GM12878 (cell line): ENCODE measurements around the gene SCARB2. TPM values are rescaled to one million over a fixed set of nuclear protein-coding genes. Genes with fewer than 3 reads are reported as not detected.

Experiments
- ATAC-seq: fragments of 200-7000 bp; cut with Tn5 transposase; 3 replicates; pipeline ENCODE4 v1.9.1; 2020; ENCODE audit warnings: mild to moderate bottlenecking, moderate library complexity
- BruUV-seq: library from RNA; stranded (reverse); fragments of 400-500 nt; replicated peaks from 2 replicates; lab custom pipeline; 2021; lab: Mats Ljungman, UMichigan
- CTCF ChIA-PET: fragments of 300-600 bp; sonication (Branson Sonifier 250); formaldehyde crosslinking; extraction: SDS; loops from one replicate; lab custom pipeline; 2021; ENCODE audit warnings: inconsistent platforms; lab: Yijun Ruan, JAX
- POLR2A ChIA-PET: fragments of 350-600 bp; formaldehyde crosslinking; extraction: SDS; loops from one replicate; lab custom pipeline; 2021; ENCODE audit warnings: inconsistent platforms; lab: Charles Lee
- RAD21 ChIA-PET: fragments of 300-600 bp; sonication (Branson Sonifier 250); formaldehyde crosslinking; loops from one replicate; lab custom pipeline; 2023; ENCODE audit warnings: antibody characterized with exemption; ENCODE audit not compliant: unreplicated experiment; lab: Charles Lee
- SMC1A ChIA-PET: fragments of 300-600 bp; sonication (Branson Sonifier 250); formaldehyde crosslinking; loops from one replicate; lab custom pipeline; 2023; ENCODE audit not compliant: unreplicated experiment, uncharacterized antibody; lab: Charles Lee
- DNase-seq: peaks from one replicate; pipeline ENCODE4 v3.0.0-alpha.2; 2011; ENCODE audit warnings: low read depth, low spot score
- FAIRE-seq: peaks from 3 replicates; lab custom pipeline; 2011; peaks lifted over from hg19 to GRCh38; lab: Jason Lieb, UNC
- H2AFZ ChIP-seq: 2 replicates; pipeline ENCODE4 v1.6.0; 2011; ENCODE audit warnings: low read depth, low read length, control low read depth; ENCODE audit not compliant: control insufficient read depth
- H3K27ac ChIP-seq: 2 replicates; pipeline ENCODE4 v1.5.1; 2011; ENCODE audit warnings: control low read depth; ENCODE audit not compliant: control insufficient read depth, insufficient read depth
- H3K27me3 ChIP-seq, 2 experiments: replicated peaks in 1 of 2; 2 replicates each; pipeline versions ENCODE4 v1.6.0 to v1.6.1; 2011; ENCODE audit warnings: low read length in 1 of 2; ENCODE audit not compliant: control insufficient read depth in 2 of 2, insufficient read depth in 2 of 2
- H3K36me3 ChIP-seq, 2 experiments: 2 replicates each; pipeline ENCODE4 v1.5.1; 2011; ENCODE audit warnings: low read length in 1 of 2; ENCODE audit not compliant: control insufficient read depth in 2 of 2, insufficient read depth in 2 of 2
- H3K4me1 ChIP-seq: 2 replicates; pipeline ENCODE4 v1.6.1; 2011; ENCODE audit warnings: mild to moderate bottlenecking, low read length, moderate library complexity, mixed read lengths; ENCODE audit not compliant: control insufficient read depth, insufficient read depth
- H3K4me2 ChIP-seq: 2 replicates; pipeline ENCODE4 v1.6.0; 2011; ENCODE audit warnings: control low read depth; ENCODE audit not compliant: control insufficient read depth, insufficient read depth
- H3K4me3 ChIP-seq: fragments of 200-600 bp; sonication (generic); 2 replicates; pipeline ENCODE4 v1.5.1; 2016
- H3K79me2 ChIP-seq: 2 replicates; pipeline ENCODE4 v1.6.0; 2011; ENCODE audit warnings: low read length; ENCODE audit not compliant: control insufficient read depth, insufficient read depth
- H3K9ac ChIP-seq: 2 replicates; pipeline ENCODE4 v1.8.0; 2011; ENCODE audit warnings: low read length, control low read depth, mixed read lengths; ENCODE audit not compliant: control insufficient read depth, insufficient read depth
- H3K9me3 ChIP-seq: replicated peaks from 3 replicates; pipeline ENCODE4 v1.5.1; 2011; ENCODE audit warnings: mild to moderate bottlenecking, low read length; ENCODE audit not compliant: control insufficient read depth, insufficient read depth
- H4K20me1 ChIP-seq: 2 replicates; pipeline ENCODE4 v1.6.0; 2011; ENCODE audit not compliant: control insufficient read depth, insufficient read depth
- BHLHE40 ChIP-seq, 2 experiments: fragments of 450-650 bp in 1 of 2; IDR thresholded peaks; 2 replicates each; pipeline ENCODE4 v1.6.1; 2011 to 2017; ENCODE audit warnings: low read depth in 2 of 2, borderline replicate concordance in 1 of 2, improper control_type of control experiment in 1 of 2, low read length in 1 of 2, mild to moderate bottlenecking in 1 of 2
- CHD4 ChIP-seq: fragments of 200-600 bp; sonication (generic); IDR thresholded peaks from 2 replicates; pipeline ENCODE4 v1.6.1; 2016; ENCODE audit warnings: mild to moderate bottlenecking
- DPF2 ChIP-seq: fragments of 450-650 bp; IDR thresholded peaks from 2 replicates; pipeline ENCODE4 v1.6.1; 2017; ENCODE audit warnings: mild to moderate bottlenecking
- EED ChIP-seq: sonication (generic); IDR thresholded peaks from 2 replicates; pipeline ENCODE4 v1.6.1; 2016; ENCODE audit warnings: antibody characterized with exemption, low read depth
- EGR1 ChIP-seq, 2 experiments: IDR thresholded peaks; 1 replicate in 1 of 2; 2 replicates in 1 of 2; pipeline ENCODE4 v1.6.1; 2011 to 2012; ENCODE audit warnings: low read depth in 2 of 2, low read length in 2 of 2, borderline replicate concordance in 1 of 2, mild to moderate bottlenecking in 1 of 2, moderate library complexity in 1 of 2
- FOXM1 ChIP-seq: IDR thresholded peaks from 2 replicates; pipeline ENCODE4 v1.6.1; 2012; ENCODE audit warnings: low read depth, mild to moderate bottlenecking, inconsistent platforms, low read length, moderate library complexity
- GATAD2B ChIP-seq: fragments of 450-650 bp; conservative IDR thresholded peaks from 2 replicates; pipeline ENCODE4 v1.6.1; 2017; ENCODE audit warnings: low read depth, mild to moderate bottlenecking, moderate library complexity
- HCFC1 ChIP-seq: fragments of 150-350 bp; IDR thresholded peaks from 2 replicates; pipeline ENCODE4 v1.6.1; 2014; ENCODE audit warnings: low read length
- IRF5 ChIP-seq: fragments of 450-650 bp; IDR thresholded peaks from 2 replicates; pipeline ENCODE4 v1.6.1; 2017; ENCODE audit warnings: borderline replicate concordance
- LARP7 ChIP-seq: fragments of 450-650 bp; IDR thresholded peaks from 2 replicates; pipeline ENCODE4 v1.6.1; 2017; ENCODE audit warnings: mild to moderate bottlenecking
- NFXL1 ChIP-seq: fragments of 450-650 bp; IDR thresholded peaks from 2 replicates; pipeline ENCODE4 v1.6.1; 2017; ENCODE audit warnings: antibody characterized with exemption, mild to moderate bottlenecking, borderline replicate concordance
- NRF1 ChIP-seq: conservative IDR thresholded peaks from 2 replicates; pipeline ENCODE4 v1.6.1; 2011; ENCODE audit warnings: mild to moderate bottlenecking, low read depth, low read length, improper control_type of control experiment
- RAD51 ChIP-seq: fragments of 450-650 bp; IDR thresholded peaks from 2 replicates; pipeline ENCODE4 v1.6.1; 2016; ENCODE audit warnings: moderate library complexity, mild to moderate bottlenecking, inconsistent platforms
- SKIL ChIP-seq: fragments of 450-650 bp; IDR thresholded peaks from 2 replicates; pipeline ENCODE4 v1.6.1; 2017; ENCODE audit warnings: mild to moderate bottlenecking, low read depth, inconsistent platforms; ENCODE audit not compliant: poor library complexity, severe bottlenecking
- SP1 ChIP-seq: IDR thresholded peaks from one replicate; pipeline ENCODE4 v1.6.1; 2011; ENCODE audit warnings: low read depth, low read length
- USF1 ChIP-seq: IDR thresholded peaks from 2 replicates; pipeline ENCODE4 v1.6.1; 2011; ENCODE audit warnings: borderline replicate concordance, low read depth, mild to moderate bottlenecking, moderate library complexity, mixed read lengths, low read length; ENCODE audit not compliant: insufficient read depth; ENCODE audit errors: extremely low read length
- ZZZ3 ChIP-seq: IDR thresholded peaks from 2 replicates; pipeline ENCODE4 v1.6.1; 2011; ENCODE audit warnings: low read depth; ENCODE audit not compliant: control insufficient read depth, insufficient read length
- WGBS: methylation state at CpG from one replicate; pipeline ENCODE4 v1.1.6; 2016; ENCODE audit warnings: low lambda C conversion rate; ENCODE audit not compliant: insufficient replicate concordance, insufficient coverage; ENCODE audit errors: missing lambda C conversion rate; 5-methylcytosine and 5-hydroxymethylcytosine counted together
- in situ Hi-C: fragments of 300-500 bp; cut with MboI; formaldehyde crosslinking; loops from 9 replicates; pipeline ENCODE4 v1.14.3; 2018; ENCODE audit warnings: mixed read lengths
- intact Hi-C: fragments of 100-400 bp; cut with micrococcal nuclease; formaldehyde crosslinking; loops from one replicate; pipeline ENCODE4 v1.14.2; 2022; ENCODE audit not compliant: unreplicated experiment
- polyA plus RNA-seq, 11 experiments: library from polyadenylated mRNA; depleted of rRNA in 4 of 11; unstranded in 6 of 11; stranded (reverse) in 5 of 11; fragments of >200 nt; fragmentation: Nextera tagmentation in 4 of 11; fragmentation: Illumina TruSeq in 1 of 11; extraction: Ambion mirVana in 4 of 11; extraction: Trizol in 1 of 11; gene quantifications; 1 replicate in 1 of 11; 2 replicates in 10 of 11; pipeline versions ENCODE4 v1.2.1 to v1.2.3, GENCODE V29; 2011 to 2016; ENCODE audit warnings: inconsistent platforms in 2 of 11, missing spikeins in 2 of 11, low read depth in 1 of 11
- total RNA-seq, 4 experiments: library from RNA; depleted of rRNA in 3 of 4; stranded (reverse); fragments of >200 nt in 3 of 4; fragmentation: Illumina TruSeq in 1 of 4; extraction: Trizol in 1 of 4; gene quantifications; 2 replicates each; pipeline versions ENCODE4 v1.2.1 to v1.2.3, GENCODE V29; 2013 to 2021
- TF ChIP-seq, protein P1 (sequence below): fragments of 450-650 bp; IDR thresholded peaks from 2 replicates; pipeline ENCODE4 v1.6.1; 2017; ENCODE audit warnings: low read depth, mild to moderate bottlenecking, moderate library complexity

SCARB2 gene
- total and polyA plus RNA-seq, 10 of the 15 experiments (the other 5 are each of a cell fraction or from before 2014, with no cell fraction given): 2.1 to 11.7 (median 9.5) TPM

GRCh38 chr4:76197971-76198410 lies 15.6 kb downstream of the SCARB2 start:
- no peaks in the 10 kb centered on the region; a peak in 1 of 4 replicates for H3K36me3 ChIP-seq
- peak overlapping the region; percentile 97 for H3K4me2 ChIP-seq
- DNase-seq (no peak), FAIRE-seq (no peak), ATAC-seq (peak; percentile 30)
- peak overlapping the region; percentile 95 for H3K27ac ChIP-seq
- CTCF ChIA-PET: interaction anchor here (1.6 to 3.2 kb wide), 2 partner anchors 13 to 18 kb away, joined by 11 to 37 read pairs; partner anchors contain the start of gene SCARB2
- H3K4me3 ChIP-seq: peak overlapping the region; percentile 24
- no peaks in the 10 kb centered on the region; the same call in 1 of the 3 replicates for H3K9me3 ChIP-seq
- no TSS peak for BruUV-seq
- RAD21 ChIA-PET: interaction anchor here (1.6 kb wide), 1 partner anchor 12 kb away, joined by 6 read pairs; no protein-coding TSS in a partner anchor
- peaks cover 54% of the 10 kb centered on the region for H3K4me1 ChIP-seq
- H3K27me3 ChIP-seq: no peaks in the 10 kb centered on the region
- POLR2A ChIA-PET: interaction anchor here (1.2 to 1.3 kb wide), 2 partner anchors 12 to 13 kb away, joined by 3 read pairs; no protein-coding TSS in a partner anchor
- no peaks in the 10 kb centered on the region; the same call in none of the 2 replicates for H3K79me2 ChIP-seq
- peak overlapping the region; percentile 36; the same call in 1 of the 2 replicates for H3K9ac ChIP-seq
- no peaks in the 10 kb centered on the region for H4K20me1 ChIP-seq
- WGBS: 94% methylated on average over 5 of the region's 5 CpGs
- no peak overlapping the region for H2AFZ ChIP-seq
- intact Hi-C loops (loop anchor here (1.0 to 2.0 kb wide), 2 partner anchors 15 to 103 kb away; partner anchors contain the start of gene SCARB2), in situ Hi-C loops (no loop called here)
- SMC1A ChIA-PET: interaction anchor here (1.4 to 4.7 kb wide), 4 partner anchors 13 to 177 kb away, joined by 4 to 54 read pairs (median 6); no protein-coding TSS in a partner anchor
- TF ChIP-seq EGR1 (IDR thresholded peaks at IDR 0.05; ENCODE audit: borderline replicate concordance in 1 of 2, low read depth in 2 of 2, low read length in 2 of 2) (peak in 1 of 2 experiments; percentile 70; a peak in 2 of 3 replicates), EED (peak; percentile 20; the same call in 1 of the 2 replicates), NRF1 (no peak), USF1 (no peak), IRF5 (no peak), FOXM1 (no peak), SKIL (no peak), NFXL1 (no peak), RAD51 (no peak), ZZZ3 (no peak), DPF2 (no peak), HCFC1 (no peak), CHD4 (no peak), GATAD2B (no peak), BHLHE40 (IDR thresholded peaks at IDR 0.05; ENCODE audit: borderline replicate concordance in 1 of 2, low read depth in 2 of 2, low read length in 1 of 2) (no peak), SP1 (no peak), LARP7 (no peak)
- TF ChIP-seq, protein P1, sequence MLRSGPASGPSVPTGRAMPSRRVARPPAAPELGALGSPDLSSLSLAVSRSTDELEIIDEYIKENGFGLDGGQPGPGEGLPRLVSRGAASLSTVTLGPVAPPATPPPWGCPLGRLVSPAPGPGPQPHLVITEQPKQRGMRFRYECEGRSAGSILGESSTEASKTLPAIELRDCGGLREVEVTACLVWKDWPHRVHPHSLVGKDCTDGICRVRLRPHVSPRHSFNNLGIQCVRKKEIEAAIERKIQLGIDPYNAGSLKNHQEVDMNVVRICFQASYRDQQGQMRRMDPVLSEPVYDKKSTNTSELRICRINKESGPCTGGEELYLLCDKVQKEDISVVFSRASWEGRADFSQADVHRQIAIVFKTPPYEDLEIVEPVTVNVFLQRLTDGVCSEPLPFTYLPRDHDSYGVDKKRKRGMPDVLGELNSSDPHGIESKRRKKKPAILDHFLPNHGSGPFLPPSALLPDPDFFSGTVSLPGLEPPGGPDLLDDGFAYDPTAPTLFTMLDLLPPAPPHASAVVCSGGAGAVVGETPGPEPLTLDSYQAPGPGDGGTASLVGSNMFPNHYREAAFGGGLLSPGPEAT: no peak
